HK-2 (cell line): ENCODE results near the gene PIAS4.
"Not testable (repeated sequence)": the region's sequence is repeated elsewhere in the genome, so short reads cannot be mapped to it uniquely, and the experiment has no call there.

Experiments
- DNase-seq: peaks from one replicate; pipeline ENCODE4 v3.0.0-alpha.2; 2018; ENCODE audit not compliant: unreplicated experiment

Gene PIAS4

DNA sequence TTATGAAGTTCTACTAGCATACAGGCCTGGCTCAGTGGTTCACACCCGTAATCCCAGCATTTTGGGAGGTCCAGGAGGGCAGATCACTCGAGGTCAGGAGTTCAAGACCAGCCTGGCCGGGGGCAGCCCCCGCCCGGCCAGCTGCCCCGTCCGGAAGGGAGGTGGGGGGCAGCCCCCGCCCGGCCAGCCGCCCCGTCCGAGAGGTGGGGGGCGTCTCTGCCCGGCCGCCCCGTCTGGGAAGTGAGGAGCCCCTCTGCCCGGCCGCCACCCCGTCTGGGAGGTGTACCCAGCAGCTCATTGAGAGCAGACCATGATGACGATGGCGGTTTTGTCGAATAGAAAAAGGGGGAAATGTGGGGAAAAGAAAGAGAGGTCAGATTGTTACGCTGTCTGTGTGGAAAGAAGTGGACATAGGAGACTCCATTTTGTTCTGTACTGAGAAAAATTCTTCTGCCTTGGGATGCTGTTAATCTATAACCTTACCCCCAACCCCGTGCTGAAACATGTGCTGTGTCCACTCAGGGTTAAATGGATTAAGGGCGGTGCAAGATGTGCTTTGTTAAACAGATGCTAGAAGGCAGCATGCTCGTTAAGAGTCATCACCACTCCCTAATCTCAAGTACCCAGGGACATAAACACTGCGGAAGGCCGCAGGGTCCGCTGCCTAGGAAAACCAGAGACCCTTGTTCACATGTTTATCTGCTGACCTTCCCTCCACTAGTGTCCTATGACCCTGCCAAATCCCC lies 8.7 kb upstream of the PIAS4 start:
- DNase-seq = not testable (repeated sequence)

DNA sequence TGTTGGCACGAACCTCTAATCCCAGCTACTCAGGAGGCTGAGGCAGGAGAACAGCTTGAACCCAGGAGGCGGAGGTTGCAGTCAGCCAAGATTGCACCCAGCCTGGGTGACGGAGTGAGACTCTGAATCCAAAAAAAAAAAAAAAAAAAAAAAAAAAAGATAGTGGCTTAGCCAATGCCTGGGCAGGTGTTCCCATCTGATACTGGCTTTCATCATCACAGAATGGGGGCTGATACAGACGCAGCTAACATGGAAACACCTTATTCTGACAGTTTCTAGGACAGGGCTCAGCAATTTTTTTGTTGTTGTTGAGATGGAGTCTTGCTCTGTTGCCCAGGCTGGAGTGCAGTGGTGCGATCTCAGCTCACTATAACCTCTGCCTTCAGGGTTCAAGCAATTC lies 6.7 kb upstream of the PIAS4 start:
- DNase-seq = not testable (repeated sequence)

DNA sequence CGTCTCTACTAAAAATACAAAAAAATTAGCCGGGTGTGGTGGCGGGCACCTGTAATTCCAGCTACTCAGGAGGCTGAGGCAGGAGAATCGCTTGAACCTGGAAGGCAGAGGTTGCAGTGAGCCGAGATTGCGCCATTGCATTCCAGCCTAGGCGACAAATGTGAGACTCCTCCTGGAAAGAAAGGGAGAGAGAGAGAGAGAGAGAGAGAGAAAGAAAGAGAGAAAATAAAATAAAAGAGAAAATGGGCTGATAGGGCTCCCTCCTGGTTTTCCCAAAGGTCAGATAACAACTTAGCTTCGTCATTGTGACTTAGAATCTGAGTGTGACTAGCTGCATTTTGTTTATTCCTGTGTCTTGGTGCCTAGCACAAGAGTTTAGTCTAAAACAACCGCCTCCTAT lies 2.1 kb upstream of the PIAS4 start:
- not testable (repeated sequence) for DNase-seq

DNA sequence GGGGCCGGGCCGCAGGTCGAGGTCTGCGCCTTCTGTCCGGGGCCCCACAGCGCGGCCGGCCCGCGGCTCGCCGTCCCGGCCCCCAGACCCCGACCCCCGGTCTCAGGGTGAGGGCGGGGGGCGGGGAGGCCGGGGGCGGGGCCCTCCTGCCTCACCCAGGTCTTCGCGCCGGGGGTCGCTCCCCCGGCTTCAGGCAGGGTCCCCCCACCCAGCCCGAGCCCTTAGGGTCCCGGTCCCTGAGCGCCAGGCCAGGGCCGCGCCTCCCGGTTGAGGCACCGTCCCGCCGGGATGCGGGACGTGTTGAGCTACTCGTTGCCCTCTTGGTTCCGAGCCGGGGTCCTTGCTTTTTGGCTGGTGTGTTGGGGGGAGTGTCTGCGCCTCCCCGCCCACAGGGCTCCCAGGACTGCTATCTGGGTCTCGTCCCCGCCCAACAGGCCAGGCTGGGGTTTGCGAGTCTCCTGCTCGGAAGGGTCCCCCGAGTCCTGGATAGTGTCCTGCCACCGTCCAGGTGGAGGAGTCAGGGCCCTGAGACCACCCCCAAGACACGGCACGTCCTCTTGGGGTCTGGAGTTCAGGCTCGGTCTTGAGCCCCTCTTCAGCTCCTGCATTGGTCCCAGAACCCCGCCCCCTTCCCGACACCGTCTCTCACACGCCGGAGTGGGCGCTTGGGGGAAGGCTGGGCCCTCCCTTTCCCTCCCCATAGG lies 452 bp downstream of the PIAS4 start:
- peak; percentile 14 for DNase-seq

DNA sequence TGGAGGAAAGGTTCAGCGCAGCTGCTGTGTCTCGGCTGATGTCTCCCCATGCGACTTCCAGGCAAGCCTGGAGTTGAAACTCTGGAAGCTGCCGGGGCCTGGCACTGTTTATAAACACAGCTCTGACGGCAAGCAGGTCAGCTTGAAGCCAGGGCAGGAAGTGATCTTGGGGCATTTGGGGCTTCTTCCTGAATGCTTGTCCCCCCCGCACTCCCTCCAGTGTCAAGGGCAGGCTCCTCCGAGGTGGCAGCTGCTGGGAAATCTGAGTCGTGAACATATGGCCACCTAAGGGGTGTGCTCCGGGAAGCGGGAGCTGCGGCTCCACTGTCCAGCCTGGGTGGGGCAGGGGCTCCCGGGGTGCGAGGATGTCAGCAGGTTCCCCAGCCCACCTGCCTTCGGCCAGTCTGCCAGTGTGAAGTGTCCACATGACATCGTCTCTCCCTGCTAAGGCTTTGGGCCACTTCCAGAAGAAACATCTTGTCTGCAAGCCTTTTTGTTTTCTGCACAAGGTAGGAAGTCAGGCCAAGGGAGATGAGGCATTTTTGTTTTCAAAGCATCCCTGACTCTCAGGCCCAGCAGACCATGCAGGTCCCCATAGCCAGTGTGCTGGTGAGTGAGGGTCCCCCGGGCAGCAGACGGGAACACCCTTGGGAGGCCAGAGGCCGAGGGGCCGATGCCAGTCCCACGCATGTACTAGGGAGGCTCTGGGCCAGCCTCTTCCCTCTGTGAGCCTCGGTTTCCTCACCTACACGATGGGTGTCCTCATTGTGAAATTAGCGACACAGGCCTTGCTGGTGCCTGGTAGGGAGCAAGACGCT lies 2.7 kb downstream of the PIAS4 start:
- no peak for DNase-seq

DNA sequence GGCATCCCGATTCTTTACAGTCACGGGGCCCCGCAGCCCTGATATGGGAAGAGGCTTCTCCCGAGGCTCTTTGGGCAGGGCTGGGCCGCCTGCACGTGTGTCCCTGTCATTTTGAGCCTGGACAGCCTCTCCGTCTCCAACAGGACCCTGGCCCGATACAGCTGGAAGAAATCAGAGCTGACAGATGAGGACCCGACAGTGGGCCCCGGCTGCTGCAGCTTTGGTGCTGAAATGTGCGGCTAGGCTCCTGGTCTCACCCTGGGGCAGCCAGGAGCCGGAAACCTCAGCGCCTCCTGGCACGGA lies 3.2 kb downstream of the PIAS4 start:
- no peak for DNase-seq

DNA sequence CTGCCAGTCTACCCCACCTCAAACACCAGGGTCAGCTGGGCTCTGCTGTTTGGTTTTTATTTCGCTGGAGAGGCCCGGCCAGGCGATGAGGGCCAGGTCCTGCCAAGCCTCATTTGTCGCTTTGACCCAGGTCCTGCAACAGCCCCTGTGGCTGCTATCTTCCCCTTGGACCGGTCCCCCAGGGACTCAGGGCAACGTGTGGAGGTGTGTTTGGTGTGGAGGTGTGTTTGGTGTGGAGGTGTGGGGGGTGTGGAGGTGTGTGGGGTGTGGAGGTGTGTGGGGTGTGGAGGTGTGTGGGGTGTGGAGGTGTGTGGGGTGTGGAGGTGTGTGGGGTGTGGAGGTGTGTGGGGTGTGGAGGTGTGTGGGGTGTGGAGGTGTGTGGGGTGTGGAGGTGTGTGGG lies 3.9 kb downstream of the PIAS4 start:
- not testable (repeated sequence) for DNase-seq

DNA sequence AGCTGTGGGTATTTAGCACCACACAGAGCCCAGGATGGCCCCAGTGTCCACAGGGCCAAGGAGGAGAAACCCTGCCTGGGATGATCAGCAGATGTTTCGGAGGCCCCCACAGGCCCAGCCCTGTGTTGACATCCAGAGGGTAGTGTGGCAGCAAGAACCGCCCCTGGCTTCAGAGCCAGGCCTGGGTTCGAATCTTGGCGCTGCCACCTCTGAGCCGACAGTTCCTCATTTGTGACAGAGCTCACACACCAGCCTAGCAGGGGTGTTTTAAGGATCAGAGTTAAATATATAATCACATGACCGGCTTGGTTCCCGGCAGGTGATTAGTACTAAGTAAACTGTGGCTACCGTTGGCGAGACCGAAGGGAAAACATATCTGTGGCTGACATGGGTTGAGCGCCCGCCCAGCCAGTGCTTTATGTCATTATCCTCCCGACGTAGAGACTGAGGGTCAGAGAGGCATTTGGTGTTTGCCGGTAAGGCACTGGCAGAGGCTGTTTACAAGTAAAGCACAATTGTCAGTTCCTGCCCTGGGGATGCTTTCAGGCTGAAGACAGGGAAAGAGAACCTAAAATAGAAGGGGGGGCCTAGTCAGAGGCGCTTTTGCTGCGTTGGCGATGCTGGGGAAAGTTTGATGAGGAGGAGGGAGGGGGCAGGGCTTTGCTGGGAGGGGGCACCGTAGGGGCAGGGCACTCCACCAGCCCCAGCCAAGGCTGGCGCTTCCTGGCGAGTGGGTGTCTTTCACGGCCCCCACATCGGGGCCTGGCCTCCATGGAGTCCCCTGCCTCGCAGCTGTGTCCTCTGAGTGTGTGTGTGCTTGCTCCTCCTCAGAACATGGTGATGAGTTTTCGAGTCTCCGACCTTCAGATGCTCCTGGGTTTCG lies 4.8 kb downstream of the PIAS4 start:
- DNase-seq = no peak

DNA sequence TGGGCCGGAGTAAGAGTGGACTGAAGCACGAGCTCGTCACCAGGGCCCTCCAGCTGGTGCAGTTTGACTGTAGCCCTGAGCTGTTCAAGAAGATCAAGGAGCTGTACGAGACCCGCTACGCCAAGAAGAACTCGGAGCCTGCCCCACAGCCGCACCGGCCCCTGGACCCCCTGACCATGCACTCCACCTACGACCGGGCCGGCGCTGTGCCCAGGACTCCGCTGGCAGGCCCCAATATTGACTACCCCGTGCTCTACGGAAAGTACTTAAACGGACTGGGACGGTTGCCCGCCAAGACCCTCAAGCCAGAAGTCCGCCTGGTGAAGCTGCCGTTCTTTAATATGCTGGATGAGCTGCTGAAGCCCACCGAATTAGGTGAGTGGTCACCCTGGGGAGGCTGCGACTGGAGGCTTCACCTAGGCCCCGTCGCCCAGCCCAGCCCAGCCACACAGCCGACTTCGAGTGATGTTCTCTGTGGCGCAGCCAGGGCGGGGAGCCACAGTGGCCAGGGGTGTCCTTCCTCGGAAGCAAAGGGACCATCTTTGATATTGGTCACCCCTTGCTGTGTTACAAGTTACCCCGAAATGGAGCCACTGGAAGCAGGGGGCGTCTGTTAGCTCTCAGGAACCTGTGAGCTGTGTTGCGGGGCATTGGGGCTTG lies 5.6 kb downstream of the PIAS4 start:
- no peak for DNase-seq

DNA sequence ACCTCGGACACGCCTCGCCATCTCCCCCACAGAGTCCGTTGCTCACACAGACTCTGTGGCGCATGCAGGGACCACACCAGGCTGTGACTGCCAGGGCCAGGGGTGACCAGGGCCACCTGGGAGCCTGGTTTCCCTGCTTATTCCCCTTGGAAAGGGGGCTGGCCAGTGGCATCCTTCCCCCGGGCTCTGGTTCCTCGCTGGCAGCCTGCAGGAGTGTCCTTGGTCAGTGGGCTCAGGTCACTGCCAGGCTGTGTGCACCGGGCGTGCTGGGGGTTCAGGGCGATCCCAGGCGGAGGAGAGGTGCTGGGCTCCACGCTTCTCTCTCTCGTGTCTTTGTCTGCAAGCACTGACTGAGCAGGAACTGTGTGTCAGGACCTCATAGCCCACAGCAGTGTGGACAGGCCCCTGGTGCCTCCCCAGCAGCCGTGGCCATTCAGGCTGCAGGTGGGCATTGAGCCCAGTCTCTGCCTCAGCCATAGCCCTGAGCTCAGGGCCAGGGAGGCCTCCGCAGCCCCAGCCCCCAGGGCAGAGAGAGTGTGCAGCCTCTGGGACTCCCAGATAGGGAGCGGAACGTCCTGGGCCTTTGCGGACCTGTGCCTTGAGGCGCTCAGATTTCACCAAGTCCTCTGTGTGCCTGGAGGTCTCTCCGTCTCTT lies 6.5 kb downstream of the PIAS4 start:
- DNase-seq = no peak

DNA sequence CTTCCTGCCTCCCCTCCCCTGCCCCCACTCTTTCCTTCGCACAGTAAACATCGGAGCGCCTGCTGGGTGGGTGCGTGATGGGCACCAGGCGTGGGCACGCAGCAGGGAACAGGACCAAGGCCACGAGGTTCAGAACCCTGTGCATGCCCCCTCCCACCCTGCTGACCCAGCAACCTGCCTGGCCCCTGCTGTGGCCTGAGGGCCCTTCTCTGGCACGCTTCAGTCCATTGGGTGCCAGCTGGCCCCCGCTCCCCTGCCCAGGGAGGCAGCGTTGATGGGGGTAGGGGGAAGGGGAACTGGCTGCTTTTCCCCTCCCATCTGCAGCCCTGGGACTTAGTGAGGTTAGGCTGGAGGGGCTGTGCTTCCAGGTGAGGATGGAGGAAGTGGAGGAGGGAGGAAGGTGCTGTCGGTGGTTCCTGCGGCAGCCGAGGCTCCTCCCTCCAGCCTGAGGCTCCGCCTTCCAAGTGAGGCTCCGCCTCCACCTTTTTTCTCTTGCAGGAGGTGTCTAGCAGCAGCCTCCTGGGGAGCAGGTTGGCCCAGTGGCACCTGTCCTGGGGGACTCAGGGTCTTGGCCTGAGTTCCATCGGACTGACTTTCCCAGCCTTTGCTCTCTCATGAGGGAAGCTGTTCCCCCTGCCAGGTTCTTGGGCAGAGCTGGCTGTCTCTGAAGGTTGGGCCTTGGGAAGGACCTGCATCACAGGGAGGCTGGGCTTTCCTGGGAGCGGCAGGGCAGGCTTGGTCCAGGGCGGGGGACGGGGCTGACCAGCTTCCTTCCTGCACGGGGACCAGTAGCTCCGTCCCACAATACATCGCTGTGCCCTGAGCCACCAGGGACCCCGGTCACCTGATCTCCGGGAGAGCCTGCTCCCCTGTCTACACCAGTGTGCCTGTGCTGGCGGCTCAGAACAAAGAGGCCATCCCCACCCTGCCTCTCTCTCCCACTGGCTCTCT lies 7.3 kb downstream of the PIAS4 start:
- DNase-seq = no peak

DNA sequence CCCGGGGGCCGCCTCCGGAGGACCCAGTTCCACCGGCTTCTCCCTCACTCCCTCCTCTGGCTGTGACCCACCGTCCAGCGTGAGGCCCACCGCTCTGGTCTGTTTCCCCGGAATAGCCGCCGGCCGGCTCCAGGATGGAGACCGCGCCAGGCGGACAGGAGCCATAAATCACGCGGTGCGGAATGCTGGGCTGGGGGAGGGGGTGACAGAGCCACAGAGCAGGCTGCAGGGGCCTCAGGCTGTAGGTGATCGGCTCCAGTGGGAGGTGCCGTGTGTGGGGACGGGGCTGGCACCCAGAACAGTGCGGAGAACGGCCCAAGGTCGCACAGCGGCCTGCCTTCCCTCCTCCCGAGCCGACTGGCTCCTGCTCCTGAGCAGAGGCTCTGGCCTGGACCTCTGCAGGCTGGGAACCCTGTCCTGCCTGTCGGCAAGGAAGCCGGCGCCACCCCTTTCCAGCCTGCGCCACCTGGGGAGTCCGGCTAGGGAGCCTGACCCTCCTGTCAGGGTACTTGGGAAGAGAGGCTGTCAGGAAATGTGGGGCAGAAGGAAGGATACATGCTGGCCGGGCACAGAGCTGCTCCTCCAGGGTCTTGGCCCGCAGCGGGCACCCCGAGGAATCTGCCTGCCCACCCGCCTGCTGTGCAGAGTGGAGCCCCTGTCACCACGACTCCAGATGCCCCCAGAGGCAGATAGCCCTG lies 8.3 kb downstream of the PIAS4 start:
- DNase-seq = no peak

DNA sequence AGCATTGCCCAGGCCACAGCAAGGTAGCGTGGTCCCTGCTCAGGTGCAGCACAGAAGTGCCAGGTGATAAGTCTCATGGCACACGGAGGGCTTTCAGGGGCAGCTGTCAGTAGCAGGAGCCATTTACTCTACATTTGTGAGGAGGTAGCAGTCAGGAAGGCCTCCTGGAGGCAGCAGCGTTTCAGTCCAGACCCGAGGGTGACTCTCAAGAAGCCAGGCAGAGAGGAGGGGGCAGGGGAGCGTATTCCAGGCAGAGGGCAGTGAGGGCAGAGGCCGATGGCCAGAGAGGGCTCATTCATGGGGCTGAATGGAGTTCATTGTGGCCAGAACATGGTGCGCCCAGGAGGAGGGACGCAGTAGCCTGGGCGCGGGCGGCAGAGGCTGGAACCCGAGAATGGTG lies 8.9 kb downstream of the PIAS4 start:
- DNase-seq = no peak

DNA sequence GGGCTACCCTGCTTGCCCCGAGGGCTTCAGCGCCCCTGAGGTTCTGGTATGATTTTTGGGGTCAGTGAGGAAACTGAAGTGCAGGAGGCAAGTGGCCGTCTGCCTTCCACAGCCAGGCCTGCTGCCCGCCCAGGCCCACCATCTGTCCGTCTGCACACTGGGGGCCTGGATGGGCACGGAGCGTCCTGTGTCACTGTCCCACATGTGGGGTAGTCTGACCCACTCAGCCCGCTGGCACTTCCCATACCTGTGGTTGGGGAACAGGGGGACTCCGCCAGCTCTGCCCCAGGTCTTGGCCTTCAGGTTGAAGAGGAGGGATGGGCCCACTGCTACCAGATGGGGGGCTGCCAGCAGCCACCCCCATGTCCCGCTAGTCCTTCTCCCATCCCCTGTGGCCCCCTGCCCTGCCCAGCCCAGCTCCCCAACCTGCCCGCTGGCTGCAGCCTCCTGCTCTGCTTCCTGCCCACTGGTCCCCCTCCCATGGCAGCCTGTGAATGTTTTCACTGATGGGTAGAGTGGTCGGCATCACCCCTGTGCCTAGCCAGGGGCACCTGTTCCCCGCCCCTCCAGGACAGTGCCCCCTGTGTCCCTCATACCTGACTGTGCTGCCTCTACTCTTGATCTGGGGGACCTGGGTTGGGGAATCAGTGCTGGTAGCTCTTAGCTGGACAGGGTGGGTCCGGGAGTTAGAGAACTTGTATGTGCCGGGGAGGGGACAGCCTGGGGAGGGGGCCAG lies 9.5 kb downstream of the PIAS4 start:
- DNase-seq = no peak

DNA sequence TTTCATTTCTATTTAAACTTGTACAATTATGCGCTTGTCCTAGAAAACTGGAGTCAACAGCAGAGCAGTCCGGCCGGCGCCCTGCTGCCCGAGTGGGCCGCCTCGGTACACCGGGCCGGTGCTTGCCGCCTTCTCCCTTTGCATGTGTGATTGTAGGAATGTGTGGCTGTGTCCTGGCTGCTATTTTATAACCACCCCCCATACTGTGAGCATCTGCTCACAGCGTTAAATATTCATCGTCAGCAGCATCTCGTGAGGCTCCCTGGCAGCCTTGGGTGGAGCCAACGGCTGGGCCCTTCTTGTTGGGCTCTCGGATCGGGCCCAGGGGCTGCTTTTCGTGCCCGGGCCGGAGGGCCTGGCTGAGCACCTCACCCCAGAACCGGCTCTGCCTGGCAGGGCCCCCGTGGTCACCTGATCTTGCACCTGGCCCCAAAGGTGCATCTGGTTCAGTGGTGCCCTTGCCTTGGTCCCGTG lies 10.6 kb downstream of the PIAS4 start:
- DNase-seq = no peak

DNA sequence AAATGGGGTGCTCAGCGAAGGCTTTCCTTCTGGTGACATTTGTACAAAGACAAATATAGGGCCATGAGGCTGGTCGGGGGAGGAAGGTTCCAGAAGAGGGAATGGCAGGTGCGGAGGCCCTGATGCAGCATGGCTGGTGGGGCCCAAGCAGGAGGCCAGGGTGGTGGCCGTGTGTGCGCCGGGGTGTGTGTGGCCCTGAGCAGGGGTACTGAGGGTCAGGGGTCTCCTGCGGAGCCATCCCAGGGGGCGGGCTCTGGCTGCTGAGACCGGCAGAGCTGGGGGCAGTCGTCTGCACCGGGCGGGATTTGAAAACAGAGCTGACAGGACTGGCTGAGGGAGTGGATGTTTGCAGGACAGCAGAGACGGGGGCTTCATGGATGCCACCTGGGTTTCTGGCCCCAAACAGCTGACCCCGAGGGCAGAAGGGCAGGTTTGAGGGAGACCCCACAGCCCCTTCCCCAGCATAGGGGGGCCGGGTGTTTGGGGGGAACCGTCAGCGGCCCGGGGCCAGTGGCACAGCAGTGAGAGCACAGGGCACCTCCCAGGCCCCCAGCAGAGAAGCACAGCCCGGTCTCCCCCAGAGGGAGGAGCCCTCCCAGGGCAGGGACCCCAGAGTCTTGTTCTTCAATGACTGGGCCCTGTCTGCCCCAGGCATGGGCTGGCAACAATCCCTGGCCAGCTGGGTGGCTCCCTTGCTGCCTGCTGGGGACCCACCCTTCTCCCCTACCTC lies 11.4 kb downstream of the PIAS4 start:
- DNase-seq = no peak

DNA sequence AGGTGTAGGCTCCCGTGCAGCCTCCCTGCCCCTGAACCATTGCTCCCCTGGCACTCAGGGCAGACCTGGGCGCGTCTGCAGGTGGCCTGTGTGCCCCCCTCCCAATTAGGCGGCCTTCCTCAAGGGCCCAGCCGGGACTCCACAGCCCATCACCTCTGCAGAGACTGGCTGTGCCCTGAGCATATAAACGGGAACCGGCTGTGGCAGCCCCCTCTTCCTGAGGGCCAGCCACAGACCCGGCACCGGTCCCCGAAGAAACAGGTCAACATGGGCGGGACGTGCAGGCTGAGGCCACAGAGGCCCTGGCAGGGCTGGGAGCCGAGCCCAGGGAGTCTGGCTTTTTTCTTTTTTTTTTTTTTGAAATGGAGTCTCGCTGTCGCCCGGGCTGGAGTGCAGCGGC lies 12.0 kb downstream of the PIAS4 start:
- no peak for DNase-seq
